B cell (primary cell): ENCODE results near the gene CSNK1G1. TPM values are rescaled to one million over a fixed set of nuclear protein-coding genes. Genes with fewer than 3 reads are reported as not detected.

Experiments used
- ATAC-seq: fragments of 200-7000 bp; cut with Tn5 transposase; one replicate; pipeline ENCODE4 v1.10.0; 2021; ENCODE audit warnings: low read depth, mild to moderate bottlenecking, moderate number of reproducible peaks, moderate library complexity
- CTCF ChIA-PET: fragments of 350-600 bp; sonication (Branson Sonifier 250); formaldehyde crosslinking; loops from one replicate; lab custom pipeline; 2021; ENCODE audit warnings: antibody characterized with exemption, inconsistent platforms; lab: Charles Lee
- POLR2A ChIA-PET: fragments of 350-600 bp; sonication (Branson Sonifier 250); formaldehyde crosslinking; loops from one replicate; lab custom pipeline; 2021; ENCODE audit warnings: antibody characterized with exemption; lab: Charles Lee
- DNase-seq: peaks from one replicate; pipeline ENCODE4 v3.0.0; 2013
- H2AFZ ChIP-seq: 2 replicates; pipeline ENCODE4 v1.6.1; 2012; ENCODE audit warnings: mild to moderate bottlenecking, low read depth, low read length; ENCODE audit not compliant: insufficient read depth, poor library complexity, severe bottlenecking
- H3K27ac ChIP-seq, 2 donors: 1 replicate in 1 of 2; 2 replicates in 1 of 2; pipeline ENCODE4 v1.5.1; 2012 to 2013; ENCODE audit warnings: low read length in 2 of 2, mild to moderate bottlenecking in 2 of 2, moderate library complexity in 1 of 2
- H3K27me3 ChIP-seq, 4 experiments: fragments of 200-600 bp in 1 of 4; sonication (generic) in 1 of 4; replicated peaks in 1 of 4; 1 replicate in 2 of 4; 2 replicates in 2 of 4; pipeline versions ENCODE4 v1.6.1 to v1.7.0; 2013 to 2016; ENCODE audit warnings: low read length in 3 of 4, mild to moderate bottlenecking in 2 of 4, mixed read lengths in 1 of 4, moderate library complexity in 1 of 4; ENCODE audit not compliant: insufficient read depth in 4 of 4, control insufficient read depth in 3 of 4; ENCODE audit errors: control extremely low read depth in 1 of 4
- H3K36me3 ChIP-seq, 2 experiments: replicated peaks in 1 of 2; 1 replicate in 1 of 2; 2 replicates in 1 of 2; pipeline versions ENCODE4 v1.6.1 to v1.7.1; 2013; ENCODE audit warnings: low read length in 1 of 2; ENCODE audit not compliant: insufficient read depth in 2 of 2, control insufficient read depth in 1 of 2; ENCODE audit errors: control extremely low read depth in 1 of 2, extremely low read depth in 1 of 2
- H3K4me1 ChIP-seq, 2 donors: fragments of 200-600 bp in 1 of 2; sonication (generic) in 1 of 2; 1 replicate in 1 of 2; 2 replicates in 1 of 2; pipeline versions ENCODE4 v1.5.1 to v1.6.1; 2013 to 2017; ENCODE audit warnings: low read length in 2 of 2; ENCODE audit not compliant: control insufficient read depth in 2 of 2, insufficient read depth in 2 of 2
- H3K4me2 ChIP-seq: replicated peaks from 2 replicates; pipeline ENCODE3; 2012; ENCODE audit warnings: mild to moderate bottlenecking, low read depth, low read length; ENCODE audit not compliant: poor library complexity, severe bottlenecking
- H3K4me3 ChIP-seq, 5 experiments: fragments of 200-600 bp in 1 of 5; sonication (generic) in 1 of 5; 1 replicate in 3 of 5; 2 replicates in 2 of 5; pipeline versions ENCODE4 v1.5.1 to v1.7.0; 2011 to 2016; ENCODE audit warnings: low read length in 4 of 5, mild to moderate bottlenecking in 4 of 5, low read depth in 2 of 5, control low read depth in 1 of 5, moderate library complexity in 1 of 5; ENCODE audit not compliant: insufficient read depth in 1 of 5; ENCODE audit errors: control extremely low read depth in 1 of 5, extremely low read depth in 1 of 5
- H3K79me2 ChIP-seq: fragments of 200-600 bp; sonication (generic); one replicate; pipeline ENCODE4 v1.6.0; 2016; ENCODE audit warnings: low read length; ENCODE audit not compliant: control insufficient read depth, insufficient read depth
- H3K9ac ChIP-seq: fragments of 200-600 bp; sonication (generic); 2 replicates; pipeline ENCODE4 v1.6.1; 2017; ENCODE audit warnings: mild to moderate bottlenecking, low read length, moderate library complexity
- H3K9me3 ChIP-seq, 3 donors: one replicate each; pipeline versions ENCODE4 v1.6.1 to v1.7.1; 2013; ENCODE audit warnings: low read length in 2 of 3; ENCODE audit not compliant: control insufficient read depth in 2 of 3, insufficient read depth in 1 of 3; ENCODE audit errors: control extremely low read depth in 1 of 3
- H4K20me1 ChIP-seq: 2 replicates; pipeline ENCODE4 v1.6.0; 2012; ENCODE audit warnings: mild to moderate bottlenecking, low read length; ENCODE audit not compliant: insufficient read depth, control insufficient read depth, poor library complexity, severe bottlenecking
- H3K27ac Mint-ChIP-seq: one replicate; pipeline ENCODE4 v1.8.0; 2021; ENCODE audit warnings: mixed read lengths
- H3K27me3 Mint-ChIP-seq: one replicate; pipeline ENCODE4 v1.8.0; 2021; ENCODE audit warnings: mixed read lengths
- H3K4me1 Mint-ChIP-seq: one replicate; pipeline ENCODE4 v1.8.0; 2021; ENCODE audit warnings: mixed read lengths
- H3K4me3 Mint-ChIP-seq: one replicate; pipeline ENCODE4 v1.8.0; 2021; ENCODE audit warnings: mixed read lengths
- H3K9me3 Mint-ChIP-seq: one replicate; pipeline ENCODE4 v1.8.0; 2022; ENCODE audit warnings: mixed read lengths; ENCODE audit not compliant: insufficient read depth
- EZH2 ChIP-seq: IDR thresholded peaks from 2 replicates; pipeline ENCODE4 v1.6.1; 2012; ENCODE audit warnings: borderline replicate concordance, low read depth, mild to moderate bottlenecking, moderate library complexity, low read length; ENCODE audit not compliant: insufficient read depth, poor library complexity, severe bottlenecking
- WGBS: methylation state at CpG from one replicate; pipeline ENCODE4 v1.1.5; 2013; ENCODE audit warnings: missing lambda C conversion rate; ENCODE audit not compliant: insufficient coverage; 5-methylcytosine and 5-hydroxymethylcytosine counted together
- intact Hi-C: fragments of 100-400 bp; cut with micrococcal nuclease; formaldehyde crosslinking; loops from one replicate; pipeline ENCODE4 v1.10.0; 2022
- polyA plus RNA-seq: library from polyadenylated mRNA; depleted of rRNA; stranded (reverse); fragments of >200 nt; gene quantifications from 2 replicates; pipeline ENCODE4 v1.2.3, GENCODE V29; 2012
- total RNA-seq, 2 donors: library from RNA; stranded (reverse); fragments of 120-200 nt in 1 of 2; gene quantifications; 1 replicate in 1 of 2; 2 replicates in 1 of 2; pipeline versions ENCODE4 v1.2.3 to v1.2.4, GENCODE V29; 2013 to 2022
- TF ChIP-seq, protein P1 (sequence below): fragments of 200-600 bp; IDR thresholded peaks from one replicate; pipeline ENCODE4 v1.8.0; 2022; ENCODE audit warnings: antibody characterized with exemption, mild to moderate bottlenecking

Gene CSNK1G1
- total and polyA plus RNA-seq, 2 donors (not counting 1 experiment from before 2014, with no cell fraction given): 5.2 to 40.3 TPM

DNA sequence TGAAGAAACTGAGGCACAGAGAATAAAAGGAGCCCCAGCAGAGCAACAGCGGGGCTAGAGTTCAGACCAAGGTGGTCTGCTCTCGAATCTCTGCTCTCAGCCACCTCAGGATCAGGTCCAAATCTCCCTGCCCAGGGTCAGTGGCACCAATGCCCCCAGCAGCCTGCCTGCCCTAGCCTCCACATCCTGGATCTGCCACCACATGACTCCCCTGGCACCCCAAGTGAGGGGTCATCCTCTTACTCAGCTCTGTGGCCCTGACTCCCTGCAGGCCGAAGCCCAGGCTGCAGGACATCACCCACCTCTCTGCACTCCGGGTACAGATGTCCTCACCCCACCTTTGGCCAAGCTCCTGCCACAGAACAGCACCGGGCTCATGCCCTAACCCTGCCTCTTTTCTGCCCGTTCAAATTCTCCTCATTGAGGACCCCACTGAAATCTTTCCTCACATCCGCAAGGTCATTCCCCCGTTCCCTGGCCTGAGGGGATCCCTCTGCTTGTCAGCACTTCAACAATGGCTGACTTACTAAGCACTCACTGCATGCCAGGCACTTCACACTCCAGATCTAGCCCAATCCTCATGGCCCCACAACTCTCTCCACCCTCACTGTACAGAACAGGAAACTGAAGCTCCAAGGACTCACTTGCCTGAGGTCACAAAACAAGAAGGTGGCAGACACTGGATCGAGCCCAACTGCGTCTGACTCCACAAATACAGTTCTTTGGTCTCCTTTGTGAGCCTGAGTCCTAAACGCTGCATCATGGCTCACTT lies 197.4 kb downstream of the CSNK1G1 start:
- CTCF ChIA-PET: no interaction called here

More for the DNA sequence above, 197.4 kb downstream of the CSNK1G1 start:
- H3K4me2 ChIP-seq: peak overlapping the region; percentile 5
- H2AFZ ChIP-seq: no peak overlapping the region
- H3K4me1 ChIP-seq: peaks cover 39 to 72% of the 10 kb centered on the region in 2 donors
- no peak overlapping the region for H3K4me3 ChIP-seq
- H3K79me2 ChIP-seq: peaks cover 74% of the 10 kb centered on the region
- WGBS: 94% methylated on average over 9 of the region's 11 CpGs
- POLR2A ChIA-PET: no interaction called here
- peaks cover 75% of the 10 kb centered on the region for H4K20me1 ChIP-seq
- no peak overlapping the region for H3K9ac ChIP-seq
- Mint-ChIP-seq H3K4me1 (peaks cover 67% of the 10 kb centered on the region), H3K27ac (peak overlapping the region; percentile 62), H3K27me3 (no peaks in the 10 kb centered on the region), H3K9me3 (no peaks in the 10 kb centered on the region), H3K4me3 (no peak overlapping the region)
- intact Hi-C loops: no loop called here
- H3K9me3 ChIP-seq: no peaks in the 10 kb centered on the region
- DNase-seq: no peak
- H3K27ac ChIP-seq: peak overlapping the region in 1 of 2 donors; percentile 72
- no peak for TF ChIP-seq EZH2
- TF ChIP-seq, protein P1, sequence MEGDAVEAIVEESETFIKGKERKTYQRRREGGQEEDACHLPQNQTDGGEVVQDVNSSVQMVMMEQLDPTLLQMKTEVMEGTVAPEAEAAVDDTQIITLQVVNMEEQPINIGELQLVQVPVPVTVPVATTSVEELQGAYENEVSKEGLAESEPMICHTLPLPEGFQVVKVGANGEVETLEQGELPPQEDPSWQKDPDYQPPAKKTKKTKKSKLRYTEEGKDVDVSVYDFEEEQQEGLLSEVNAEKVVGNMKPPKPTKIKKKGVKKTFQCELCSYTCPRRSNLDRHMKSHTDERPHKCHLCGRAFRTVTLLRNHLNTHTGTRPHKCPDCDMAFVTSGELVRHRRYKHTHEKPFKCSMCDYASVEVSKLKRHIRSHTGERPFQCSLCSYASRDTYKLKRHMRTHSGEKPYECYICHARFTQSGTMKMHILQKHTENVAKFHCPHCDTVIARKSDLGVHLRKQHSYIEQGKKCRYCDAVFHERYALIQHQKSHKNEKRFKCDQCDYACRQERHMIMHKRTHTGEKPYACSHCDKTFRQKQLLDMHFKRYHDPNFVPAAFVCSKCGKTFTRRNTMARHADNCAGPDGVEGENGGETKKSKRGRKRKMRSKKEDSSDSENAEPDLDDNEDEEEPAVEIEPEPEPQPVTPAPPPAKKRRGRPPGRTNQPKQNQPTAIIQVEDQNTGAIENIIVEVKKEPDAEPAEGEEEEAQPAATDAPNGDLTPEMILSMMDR: no peak
- H3K36me3 ChIP-seq: peaks cover 8 to 80% of the 10 kb centered on the region in 2 experiments
- no peaks in the 10 kb centered on the region for H3K27me3 ChIP-seq
- ATAC-seq: no peak
